ENCODE measurements around the gene MAPKAPK5. TPM values are rescaled to one million over a fixed set of nuclear protein-coding genes. Genes with fewer than 3 reads are reported as not detected.
"Not testable (repeated sequence)": the region's sequence is repeated elsewhere in the genome, so short reads cannot be mapped to it uniquely, and the experiment has no call there.

The MAPKAPK5 gene
- total RNA-seq, 1 donor from 2014 or later: 86.5 TPM

GRCh38 chr12:111819191-111820158, 22.6 kb upstream of the MAPKAPK5 start:
- Mint-ChIP-seq H3K4me3 (no peak overlapping the region), H3K4me1 (ENCODE audit: low read depth) (no peaks in the 10 kb centered on the region), H3K27me3 (ENCODE audit: insufficient read depth) (peaks cover 24% of the 10 kb centered on the region), H3K27ac (no peak overlapping the region), H3K36me3 (ENCODE audit: low read depth) (no peaks in the 10 kb centered on the region), H3K9me3 (no peaks in the 10 kb centered on the region)
- DNase-seq (ENCODE audit: low spot score): no peak
- intact Hi-C loops (cut with micrococcal nuclease): no loop called here

GRCh38 chr12:111820828-111821227, 21.2 kb upstream of the MAPKAPK5 start:
- H3K27ac Mint-ChIP-seq; intact Hi-C loops (cut with micrococcal nuclease); H3K9me3 Mint-ChIP-seq; H3K4me1 Mint-ChIP-seq (ENCODE audit: low read depth); DNase-seq (ENCODE audit: low spot score); H3K36me3 Mint-ChIP-seq (ENCODE audit: low read depth); H3K4me3 Mint-ChIP-seq: not testable (repeated sequence)
- H3K27me3 Mint-ChIP-seq (ENCODE audit: insufficient read depth): peaks cover 26% of the 10 kb centered on the region

DNA sequence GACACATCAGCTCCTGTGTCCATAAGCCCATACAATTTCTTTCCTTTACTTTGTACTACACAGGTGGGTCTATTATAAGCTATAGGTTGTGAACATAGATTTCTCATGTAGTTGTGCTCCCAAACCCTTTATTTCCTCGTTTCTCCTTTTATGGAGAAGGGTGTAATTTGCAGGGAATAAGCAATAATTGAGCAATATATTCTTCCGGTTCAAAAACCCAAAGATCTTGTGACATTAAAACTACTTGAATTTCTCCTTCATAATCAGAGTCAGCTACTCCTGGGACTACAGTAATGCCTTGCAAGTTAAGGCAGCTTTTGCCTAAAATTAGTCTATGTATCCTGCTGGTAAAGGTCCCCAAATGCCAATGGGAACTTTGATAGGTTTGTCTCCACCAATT, 19.1 kb upstream of the MAPKAPK5 start:
- no peaks in the 10 kb centered on the region for H3K36me3 Mint-ChIP-seq (ENCODE audit: low read depth)
- peaks cover 24% of the 10 kb centered on the region for H3K27me3 Mint-ChIP-seq (ENCODE audit: insufficient read depth)
- no peak for DNase-seq (ENCODE audit: low spot score)
- intact Hi-C loops (cut with micrococcal nuclease): no loop called here
- H3K4me3 Mint-ChIP-seq: no peak overlapping the region
- H3K9me3 Mint-ChIP-seq: no peaks in the 10 kb centered on the region
- H3K4me1 Mint-ChIP-seq (ENCODE audit: low read depth): no peaks in the 10 kb centered on the region
- H3K27ac Mint-ChIP-seq: no peak overlapping the region

DNA sequence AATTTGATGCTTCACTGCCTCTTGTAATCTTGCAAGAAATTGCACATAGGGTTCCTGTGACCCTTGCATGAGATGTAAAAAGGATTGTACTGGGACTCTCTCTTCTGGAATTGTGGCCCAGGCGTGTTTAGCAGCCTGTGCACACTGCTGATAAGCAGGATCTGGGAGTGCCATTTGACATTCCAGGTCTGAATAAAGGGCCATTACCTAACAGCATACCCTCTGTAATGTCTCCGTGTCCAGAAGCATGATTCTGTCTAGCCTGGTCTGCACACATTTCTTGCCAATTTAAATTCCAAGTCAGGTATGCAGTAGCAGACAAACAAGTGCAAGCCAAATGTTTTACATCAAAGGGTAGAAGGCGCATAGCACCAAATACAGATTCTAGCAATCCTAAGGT, 18.1 kb upstream of the MAPKAPK5 start:
- Mint-ChIP-seq H3K4me1 (ENCODE audit: low read depth) (no peaks in the 10 kb centered on the region), H3K27ac (no peak overlapping the region), H3K27me3 (ENCODE audit: insufficient read depth) (peaks cover 24% of the 10 kb centered on the region), H3K9me3 (no peaks in the 10 kb centered on the region), H3K4me3 (no peak overlapping the region), H3K36me3 (ENCODE audit: low read depth) (no peaks in the 10 kb centered on the region)
- intact Hi-C loops (cut with micrococcal nuclease): no loop called here
- no peak for DNase-seq (ENCODE audit: low spot score)

DNA sequence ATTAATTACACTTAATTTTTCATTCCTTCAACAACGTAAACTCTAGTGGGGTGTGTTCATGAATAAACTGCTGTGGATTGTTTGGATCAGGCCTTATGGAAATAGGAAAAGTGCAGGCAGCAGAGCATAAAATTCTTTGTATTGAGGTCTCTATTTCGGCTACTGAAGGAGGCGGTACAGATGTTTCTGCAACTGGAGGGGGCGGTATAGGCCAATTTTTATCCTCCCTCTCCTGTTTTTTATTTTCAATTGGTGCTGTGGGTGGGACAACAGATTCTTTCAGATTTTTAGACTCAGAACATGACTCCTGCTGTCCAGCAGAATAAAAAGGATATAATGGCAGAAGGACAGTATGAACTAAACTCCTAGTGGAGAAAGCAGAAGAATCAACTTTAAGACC, 17.7 kb upstream of the MAPKAPK5 start:
- H3K27ac Mint-ChIP-seq; H3K4me3 Mint-ChIP-seq; H3K36me3 Mint-ChIP-seq (ENCODE audit: low read depth); DNase-seq (ENCODE audit: low spot score); intact Hi-C loops (cut with micrococcal nuclease); H3K4me1 Mint-ChIP-seq (ENCODE audit: low read depth); H3K9me3 Mint-ChIP-seq: not testable (repeated sequence)
- peaks cover 24% of the 10 kb centered on the region for H3K27me3 Mint-ChIP-seq (ENCODE audit: insufficient read depth)

GRCh38 chr12:111825509-111825908, 16.5 kb upstream of the MAPKAPK5 start:
- intact Hi-C loops (cut with micrococcal nuclease): no loop called here

GRCh38 chr12:111826316-111826715, 15.7 kb upstream of the MAPKAPK5 start:
- no peak for DNase-seq (ENCODE audit: low spot score)
- intact Hi-C loops (cut with micrococcal nuclease): no loop called here
- Mint-ChIP-seq H3K27me3 (ENCODE audit: insufficient read depth) (peaks cover 17% of the 10 kb centered on the region), H3K4me1 (ENCODE audit: low read depth) (no peaks in the 10 kb centered on the region), H3K27ac (no peak overlapping the region), H3K4me3 (no peak overlapping the region), H3K9me3 (no peaks in the 10 kb centered on the region), H3K36me3 (ENCODE audit: low read depth) (no peaks in the 10 kb centered on the region)

More at GRCh38 chr12:111825509-111825908, 16.5 kb upstream of the MAPKAPK5 start:
- H3K4me3 Mint-ChIP-seq: no peak overlapping the region
- no peaks in the 10 kb centered on the region for H3K36me3 Mint-ChIP-seq (ENCODE audit: low read depth)
- no peaks in the 10 kb centered on the region for H3K9me3 Mint-ChIP-seq
- peaks cover 17% of the 10 kb centered on the region for H3K27me3 Mint-ChIP-seq (ENCODE audit: insufficient read depth)
- H3K4me1 Mint-ChIP-seq (ENCODE audit: low read depth): no peaks in the 10 kb centered on the region
- DNase-seq (ENCODE audit: low spot score): no peak
- no peak overlapping the region for H3K27ac Mint-ChIP-seq

DNA sequence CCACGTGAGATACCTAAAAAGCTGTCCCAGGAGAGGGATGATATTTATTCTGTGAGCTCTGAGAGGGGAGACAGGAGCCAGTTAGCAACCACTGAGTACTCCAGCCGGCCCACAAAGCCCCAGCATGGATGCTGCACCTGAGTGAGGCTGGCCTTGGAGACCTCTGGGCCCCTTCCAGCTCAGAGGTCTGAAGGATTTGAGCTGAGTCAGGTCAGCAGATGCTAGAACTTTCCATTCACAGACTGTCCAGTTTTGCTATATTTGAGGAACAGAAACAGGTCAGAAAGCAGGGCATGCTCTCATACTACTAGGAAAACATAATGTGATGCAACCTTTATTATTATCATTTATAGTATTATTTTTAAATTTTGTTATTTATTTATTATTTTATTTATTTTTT, 15.0 kb upstream of the MAPKAPK5 start:
- intact Hi-C loops (cut with micrococcal nuclease): no loop called here
- H3K27me3 Mint-ChIP-seq (ENCODE audit: insufficient read depth): peaks cover 17% of the 10 kb centered on the region

GRCh38 chr12:111827907-111828306, 14.1 kb upstream of the MAPKAPK5 start:
- Mint-ChIP-seq H3K4me3 (no peak overlapping the region), H3K27ac (no peak overlapping the region), H3K9me3 (no peaks in the 10 kb centered on the region), H3K27me3 (ENCODE audit: insufficient read depth) (peaks cover 18% of the 10 kb centered on the region), H3K36me3 (ENCODE audit: low read depth) (no peaks in the 10 kb centered on the region), H3K4me1 (ENCODE audit: low read depth) (no peaks in the 10 kb centered on the region)
- DNase-seq (ENCODE audit: low spot score): no peak
- intact Hi-C loops (cut with micrococcal nuclease): no loop called here

More for the DNA sequence above, 15.0 kb upstream of the MAPKAPK5 start:
- no peaks in the 10 kb centered on the region for H3K4me1 Mint-ChIP-seq (ENCODE audit: low read depth)
- H3K36me3 Mint-ChIP-seq (ENCODE audit: low read depth): no peaks in the 10 kb centered on the region
- DNase-seq (ENCODE audit: low spot score): no peak
- no peak overlapping the region for H3K27ac Mint-ChIP-seq
- no peaks in the 10 kb centered on the region for H3K9me3 Mint-ChIP-seq
- no peak overlapping the region for H3K4me3 Mint-ChIP-seq

GRCh38 chr12:111828338-111828979, 13.6 kb upstream of the MAPKAPK5 start:
- Mint-ChIP-seq H3K27ac (no peak overlapping the region), H3K4me3 (no peak overlapping the region)

DNA sequence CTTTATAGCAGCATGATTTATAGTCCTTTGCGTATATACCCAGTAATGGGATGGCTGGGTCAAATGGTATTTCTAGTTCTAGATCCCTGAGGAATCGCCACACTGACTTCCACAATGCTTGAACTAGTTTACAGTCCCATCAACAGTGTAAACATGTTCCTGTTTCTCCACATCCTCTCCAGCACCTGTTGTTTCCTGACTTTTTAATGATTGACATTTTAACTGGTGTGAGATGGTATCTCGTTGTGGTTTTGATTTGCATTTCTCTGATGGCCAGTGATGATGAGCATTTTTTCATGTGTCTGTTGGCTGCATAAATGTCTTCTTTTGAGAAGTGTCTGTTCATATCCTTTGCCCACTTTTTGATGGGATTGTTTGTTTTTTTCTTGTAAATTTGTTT, 12.4 kb upstream of the MAPKAPK5 start:
- H3K36me3 Mint-ChIP-seq (ENCODE audit: low read depth); H3K27me3 Mint-ChIP-seq (ENCODE audit: insufficient read depth); intact Hi-C loops (cut with micrococcal nuclease); H3K27ac Mint-ChIP-seq; H3K4me3 Mint-ChIP-seq; H3K9me3 Mint-ChIP-seq; DNase-seq (ENCODE audit: low spot score); H3K4me1 Mint-ChIP-seq (ENCODE audit: low read depth): not testable (repeated sequence)

More at GRCh38 chr12:111828338-111828979, 13.6 kb upstream of the MAPKAPK5 start:
- DNase-seq (ENCODE audit: low spot score): no peak
- Mint-ChIP-seq H3K9me3 (no peaks in the 10 kb centered on the region), H3K4me1 (ENCODE audit: low read depth) (no peaks in the 10 kb centered on the region), H3K36me3 (ENCODE audit: low read depth) (no peaks in the 10 kb centered on the region), H3K27me3 (ENCODE audit: insufficient read depth) (peaks cover 15% of the 10 kb centered on the region)
- intact Hi-C loops (cut with micrococcal nuclease): no loop called here

DNA sequence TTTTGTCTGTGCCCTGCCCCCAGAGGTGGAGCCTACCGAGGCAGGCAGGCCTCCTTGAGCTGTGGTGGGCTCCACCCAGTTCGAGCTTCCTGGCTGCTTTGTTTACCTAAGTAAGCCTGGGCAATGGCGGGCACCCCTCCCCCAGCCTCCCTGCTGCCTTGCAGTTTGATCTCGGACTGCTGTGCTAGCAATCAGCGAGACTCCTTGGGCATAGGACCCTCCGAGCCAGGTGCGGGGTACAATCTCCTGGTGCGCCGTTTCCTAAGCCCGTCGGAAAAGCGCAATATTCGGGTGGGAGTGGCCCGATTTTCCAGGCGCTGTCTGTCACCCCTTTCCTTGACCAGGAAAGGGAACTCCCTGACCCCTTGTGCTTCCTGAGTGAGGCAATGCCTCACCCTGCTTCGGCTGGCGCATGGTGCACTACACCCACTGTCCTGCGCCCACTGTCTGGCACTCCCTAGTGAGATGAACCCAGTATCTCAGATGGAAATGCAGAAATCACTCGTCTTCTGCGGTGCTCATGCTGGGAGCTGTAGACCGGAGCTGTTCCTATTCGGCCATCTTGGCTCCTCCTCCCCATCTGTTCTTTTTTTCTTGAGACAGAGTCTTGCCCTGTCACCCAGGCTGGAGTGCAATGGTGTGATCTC, 7.2 kb upstream of the MAPKAPK5 start:
- DNase-seq (ENCODE audit: low spot score); H3K27me3 Mint-ChIP-seq (ENCODE audit: insufficient read depth); intact Hi-C loops (cut with micrococcal nuclease); H3K4me3 Mint-ChIP-seq; H3K9me3 Mint-ChIP-seq: not testable (repeated sequence)
- H3K4me1 Mint-ChIP-seq (ENCODE audit: low read depth): peaks cover 14% of the 10 kb centered on the region
- peak overlapping the region; percentile 34 for H3K27ac Mint-ChIP-seq
- peaks cover 18% of the 10 kb centered on the region for H3K36me3 Mint-ChIP-seq (ENCODE audit: low read depth)
